ENCODE results near the gene CDO1. TPM values are rescaled to one million over a fixed set of nuclear protein-coding genes. Genes with fewer than 3 reads are reported as not detected.
A peak's percentile ranks its signal among the peaks of the same experiment; 100 is the strongest.

CDO1 gene
- total and polyA plus RNA-seq, 2 experiments from 2014 or later = 24.5 to 29.2 TPM

- no peak for TF ChIP-seq CTCF (conservative IDR thresholded peaks at IDR 0.05; ENCODE audit: low read depth in 2 of 2)
- no peak for TF ChIP-seq REST (IDR thresholded peaks at IDR 0.05; ENCODE audit: unreplicated experiment)
- TF ChIP-seq ETS1 (IDR thresholded peaks at IDR 0.05) = no peak
- no peak for TF ChIP-seq CREB1 (CRISPR knock-in tag; IDR thresholded peaks at IDR 0.05; ENCODE audit: low read depth)
- no peak for TF ChIP-seq POLR2AphosphoS5 (IDR thresholded peaks at IDR 0.05; ENCODE audit: low read depth)
- no peak for TF ChIP-seq JUNB (IDR thresholded peaks at IDR 0.05; ENCODE audit: unreplicated experiment)
- no peak for TF ChIP-seq ZNF114 (CRISPR knock-in tag; IDR thresholded peaks at IDR 0.05)
Measured at GRCh38 chr5:115774684-115775083, 41.8 kb downstream of the CDO1 start (continued).

GRCh38 chr5:115772731-115773475 lies 43.6 kb downstream of the CDO1 start:
- Mint-ChIP-seq H3K27me3 (ENCODE audit: insufficient read depth, low read depth, poor library complexity) (no peaks in the 10 kb centered on the region), H3K27ac (no peak overlapping the region), H3K4me3 (no peak overlapping the region), H3K9me3 (no peaks in the 10 kb centered on the region), H3K36me3 (ENCODE audit: low read depth) (no peaks in the 10 kb centered on the region), H3K4me1 (peaks cover 7% of the 10 kb centered on the region; the same call in 2 of the 3 replicates)
- Histone ChIP-seq H3K4me3 (no peak overlapping the region), H3K27ac (ENCODE audit: low read depth) (no peak overlapping the region), H3K9me2 (ENCODE audit: insufficient read depth) (no peaks in the 10 kb centered on the region), H3F3A (replicated peaks; ENCODE audit: low read depth) (no peaks in the 10 kb centered on the region), H3K36me3 (ENCODE audit: insufficient read depth) (no peaks in the 10 kb centered on the region), H3K4me1 (ENCODE audit: insufficient read depth) (no peaks in the 10 kb centered on the region), H4K20me1 (replicated peaks; ENCODE audit: insufficient read depth) (no peaks in the 10 kb centered on the region), H3K27me3 (ENCODE audit: insufficient read depth) (no peaks in the 10 kb centered on the region), H3K79me2 (replicated peaks; ENCODE audit: insufficient read depth) (no peaks in the 10 kb centered on the region), H2AFZ (peak overlapping the region; percentile 88; the same call in 1 of the 2 replicates), H3K4me2 (no peak overlapping the region)
- TF ChIP-seq JUNB (IDR thresholded peaks at IDR 0.05; ENCODE audit: unreplicated experiment) = no peak
- no peak for TF ChIP-seq CREB1 (CRISPR knock-in tag; IDR thresholded peaks at IDR 0.05; ENCODE audit: low read depth)
- no peak for TF ChIP-seq EZH2phosphoT487 (IDR thresholded peaks at IDR 0.05; ENCODE audit: unreplicated experiment)
- no peak for TF ChIP-seq EZH2 (IDR thresholded peaks at IDR 0.05; ENCODE audit: low read depth, unreplicated experiment)
- TF ChIP-seq STAT1 (IDR thresholded peaks at IDR 0.05; ENCODE audit: unreplicated experiment) = no peak
- TF ChIP-seq REST (IDR thresholded peaks at IDR 0.05; ENCODE audit: unreplicated experiment) = no peak
- no peak for TF ChIP-seq ZNF114 (CRISPR knock-in tag; IDR thresholded peaks at IDR 0.05)
- peak; percentile 41; the same call in 2 of the 3 replicates for ATAC-seq
- DNase-seq (ENCODE audit: low spot score) = peak; percentile 11

Data from GM23338 (cell line).